Tibial artery (tissue), 4 donors: ENCODE data around the gene MEX3B.

Experiments
- DNase-seq, 2 donors: peaks; one replicate each; pipeline ENCODE4 v3.0.0-alpha.2; 2019
- H3K27ac ChIP-seq, 2 donors: fragments of 200-600 bp; sonication (generic) in 1 of 2; 1 replicate in 1 of 2; 2 replicates in 1 of 2; pipeline ENCODE4 v1.5.1; 2018 to 2019; ENCODE audit warnings: mild to moderate bottlenecking in 1 of 2
- H3K27me3 ChIP-seq, 2 donors: fragments of 200-600 bp; sonication (generic) in 1 of 2; one replicate each; pipeline versions ENCODE4 v1.5.1 to v1.6.0; 2016 to 2019
- H3K36me3 ChIP-seq, 3 donors: fragments of 200-600 bp; sonication (generic) in 2 of 3; one replicate each; pipeline ENCODE4 v1.5.1; 2016 to 2019; ENCODE audit warnings: mild to moderate bottlenecking in 2 of 3
- H3K4me1 ChIP-seq, 4 donors: fragments of 200-600 bp; sonication (generic) in 2 of 4; 1 replicate in 3 of 4; 2 replicates in 1 of 4; pipeline ENCODE4 v1.5.1; 2016 to 2019
- H3K4me3 ChIP-seq, 2 donors: fragments of 200-600 bp; sonication (generic) in 1 of 2; 1 replicate in 1 of 2; 2 replicates in 1 of 2; pipeline ENCODE4 v1.5.1; 2018 to 2019; ENCODE audit warnings: mild to moderate bottlenecking in 2 of 2
- H3K9me3 ChIP-seq, 3 donors: fragments of 200-600 bp; sonication (generic) in 1 of 3; one replicate each; pipeline ENCODE4 v1.5.1; 2016 to 2019
- CTCF ChIP-seq, 2 experiments: fragments of 200-600 bp in 1 of 2; fragments of 450-650 bp in 1 of 2; IDR thresholded peaks; one replicate each; pipeline ENCODE4 v1.5.1; 2017 to 2019; ENCODE audit warnings: antibody characterized with exemption in 2 of 2, mild to moderate bottlenecking in 1 of 2, moderate library complexity in 1 of 2
- intact Hi-C: fragments of 100-400 bp; cut with DNase I; formaldehyde crosslinking; loops from one replicate; pipeline ENCODE4 v1.15.0; 2023; ENCODE audit warnings: low total_unique reads

MEX3B gene

GRCh38 chr15:82047453-82048400 is 1.9 kb upstream of the MEX3B start:
- no peak for TF ChIP-seq CTCF (IDR thresholded peaks at IDR 0.05)
- peak in 1 of 2 donors; percentile 36 for DNase-seq
- peaks cover 0 to 28% (median 19%) of the 10 kb centered on the region in 4 donors for H3K4me1 ChIP-seq
- peaks cover 0 to under 1% of the 10 kb centered on the region in 2 donors for H3K27me3 ChIP-seq
- H3K36me3 ChIP-seq, result peaks cover 0 to 6% (median 0%) of the 10 kb centered on the region in 3 donors
- intact Hi-C loops, result loop anchor here (10.0 kb wide), 1 partner anchor 1893 kb away; the partner anchor contains the start of gene FAH
- H3K27ac ChIP-seq, result peak overlapping the region; percentile 50 to 86
- H3K4me3 ChIP-seq, result peak overlapping the region; percentile 79 to 91
- H3K9me3 ChIP-seq, result no peaks in the 10 kb centered on the region

GRCh38 chr15:82046666-82047452 is 1.0 kb upstream of the MEX3B start:
- H3K36me3 ChIP-seq, result peaks cover 0 to 9% (median 0%) of the 10 kb centered on the region in 3 donors
- intact Hi-C loops, result loop anchor here (10.0 kb wide), 1 partner anchor 1892 kb away; the partner anchor contains the start of gene FAH

GRCh38 chr15:82045179-82045891 is 483 bp downstream of the MEX3B start:
- no peaks in the 10 kb centered on the region for H3K27me3 ChIP-seq
- no peak for TF ChIP-seq CTCF (IDR thresholded peaks at IDR 0.05)
- H3K4me3 ChIP-seq, result peak overlapping the region; percentile 79 to 91
- DNase-seq, result peak; percentile 39 to 68
- no peaks in the 10 kb centered on the region for H3K9me3 ChIP-seq
- H3K27ac ChIP-seq, result peak overlapping the region; percentile 77 to 86
- H3K36me3 ChIP-seq, result peaks cover 0 to 9% (median 0%) of the 10 kb centered on the region in 3 donors
- H3K4me1 ChIP-seq, result peaks cover 0 to 28% (median 19%) of the 10 kb centered on the region in 4 donors
- intact Hi-C loops, result loop anchor here (10.0 kb wide), 1 partner anchor 1891 kb away; the partner anchor contains the start of gene FAH

More at GRCh38 chr15:82046666-82047452, 1.0 kb upstream of the MEX3B start:
- peaks cover 0 to 28% (median 19%) of the 10 kb centered on the region in 4 donors for H3K4me1 ChIP-seq
- no peaks in the 10 kb centered on the region for H3K27me3 ChIP-seq
- peak; percentile 84 to 93 for DNase-seq
- TF ChIP-seq CTCF (IDR thresholded peaks at IDR 0.05), result peak; percentile 71 to 76
- peak overlapping the region; percentile 77 to 86 for H3K27ac ChIP-seq
- H3K9me3 ChIP-seq, result no peaks in the 10 kb centered on the region
- peak overlapping the region; percentile 79 to 91 for H3K4me3 ChIP-seq

GRCh38 chr15:82044373-82045178 is 1.2 kb downstream of the MEX3B start:
- peak overlapping the region; percentile 79 to 91 for H3K4me3 ChIP-seq
- H3K9me3 ChIP-seq, result no peaks in the 10 kb centered on the region
- DNase-seq, result peak; percentile 55 to 66
- intact Hi-C loops, result loop anchor here (10.0 kb wide), 1 partner anchor 1890 kb away; the partner anchor contains the start of gene FAH
- peaks cover 0 to 9% (median 0%) of the 10 kb centered on the region in 3 donors for H3K36me3 ChIP-seq
- peaks cover 0 to 28% (median 19%) of the 10 kb centered on the region in 4 donors for H3K4me1 ChIP-seq
- H3K27me3 ChIP-seq, result no peaks in the 10 kb centered on the region
- TF ChIP-seq CTCF (IDR thresholded peaks at IDR 0.05), result no peak
- peak overlapping the region; percentile 77 to 86 for H3K27ac ChIP-seq
